KMS-11 (cell line): ENCODE measurements around the gene EFHC1.

Experiments
- H2AFZ ChIP-seq: fragments of 200-600 bp; sonication (generic); 2 replicates; pipeline ENCODE4 v1.6.1; 2016; ENCODE audit warnings: antibody characterized with exemption, mixed run types, low read depth
- H3K27ac ChIP-seq: fragments of 200-600 bp; sonication (generic); 2 replicates; pipeline ENCODE4 v1.6.1; 2016; ENCODE audit warnings: mild to moderate bottlenecking, mixed run types
- H3K27me3 ChIP-seq: fragments of 200-600 bp; sonication (generic); 2 replicates; pipeline ENCODE4 v1.6.1; 2017; ENCODE audit warnings: mild to moderate bottlenecking, low read depth, mixed run types, moderate library complexity; ENCODE audit not compliant: insufficient read depth
- H3K36me3 ChIP-seq: fragments of 200-600 bp; sonication (generic); 2 replicates; pipeline ENCODE4 v1.6.1; 2017; ENCODE audit warnings: mild to moderate bottlenecking, mixed run types; ENCODE audit not compliant: insufficient read depth
- H3K4me1 ChIP-seq: fragments of 200-600 bp; sonication (generic); 2 replicates; pipeline ENCODE4 v1.6.1; 2016; ENCODE audit warnings: mild to moderate bottlenecking, low read depth, mixed run types; ENCODE audit not compliant: poor library complexity, severe bottlenecking
- H3K4me2 ChIP-seq: fragments of 200-600 bp; sonication (generic); 2 replicates; pipeline ENCODE4 v1.7.0; 2016; ENCODE audit warnings: mild to moderate bottlenecking, mixed run types
- H3K4me3 ChIP-seq: fragments of 200-600 bp; sonication (generic); IDR thresholded peaks from 2 replicates; pipeline ENCODE4 v1.6.1; 2017; ENCODE audit warnings: low read depth, low read length, mixed read lengths; ENCODE audit not compliant: insufficient read depth
- H3K79me2 ChIP-seq: fragments of 200-600 bp; sonication (generic); 2 replicates; pipeline ENCODE4 v1.6.1; 2016; ENCODE audit warnings: low read depth, mixed run types; ENCODE audit not compliant: insufficient read depth
- H3K9ac ChIP-seq: fragments of 200-600 bp; sonication (generic); 2 replicates; pipeline ENCODE4 v1.6.1; 2016; ENCODE audit warnings: mild to moderate bottlenecking, mixed run types
- H4K20me1 ChIP-seq: fragments of 200-600 bp; sonication (generic); 2 replicates; pipeline ENCODE4 v1.6.1; 2016; ENCODE audit warnings: mild to moderate bottlenecking, mixed run types; ENCODE audit not compliant: insufficient read depth
- CTCF ChIP-seq: fragments of 200-600 bp; sonication (generic); conservative IDR thresholded peaks from 2 replicates; pipeline ENCODE4 v1.6.1; 2017; ENCODE audit warnings: low read depth, mild to moderate bottlenecking, antibody characterized with exemption, low read length, moderate library complexity, mixed read lengths

EFHC1 gene

GRCh38 chr6:52511163-52511562, 91.0 kb downstream of the EFHC1 start:
- Histone ChIP-seq H3K27ac (no peak overlapping the region), H3K4me1 (peaks cover 84% of the 10 kb centered on the region), H4K20me1 (no peaks in the 10 kb centered on the region), H3K4me2 (no peak overlapping the region), H3K4me3 (no peak overlapping the region), H3K9ac (no peak overlapping the region), H2AFZ (no peak overlapping the region), H3K79me2 (peaks cover 21% of the 10 kb centered on the region; the same call in 1 of the 2 replicates), H3K27me3 (no peaks in the 10 kb centered on the region), H3K36me3 (peaks cover 27% of the 10 kb centered on the region)
- no peak for TF ChIP-seq CTCF

- TF ChIP-seq CTCF = no peak
- H2AFZ ChIP-seq = no peak overlapping the region
- no peak overlapping the region for H3K4me2 ChIP-seq
- no peaks in the 10 kb centered on the region for H3K27me3 ChIP-seq
- H4K20me1 ChIP-seq = no peaks in the 10 kb centered on the region
- H3K36me3 ChIP-seq = peaks cover 27% of the 10 kb centered on the region
- no peak overlapping the region for H3K4me3 ChIP-seq
- H3K4me1 ChIP-seq = peaks cover 84% of the 10 kb centered on the region
- H3K27ac ChIP-seq = no peak overlapping the region
- H3K9ac ChIP-seq = no peak overlapping the region
- peaks cover 26% of the 10 kb centered on the region; the same call in 1 of the 2 replicates for H3K79me2 ChIP-seq
Observed at GRCh38 chr6:52511572-52512151, 91.5 kb downstream of the EFHC1 start.

DNA sequence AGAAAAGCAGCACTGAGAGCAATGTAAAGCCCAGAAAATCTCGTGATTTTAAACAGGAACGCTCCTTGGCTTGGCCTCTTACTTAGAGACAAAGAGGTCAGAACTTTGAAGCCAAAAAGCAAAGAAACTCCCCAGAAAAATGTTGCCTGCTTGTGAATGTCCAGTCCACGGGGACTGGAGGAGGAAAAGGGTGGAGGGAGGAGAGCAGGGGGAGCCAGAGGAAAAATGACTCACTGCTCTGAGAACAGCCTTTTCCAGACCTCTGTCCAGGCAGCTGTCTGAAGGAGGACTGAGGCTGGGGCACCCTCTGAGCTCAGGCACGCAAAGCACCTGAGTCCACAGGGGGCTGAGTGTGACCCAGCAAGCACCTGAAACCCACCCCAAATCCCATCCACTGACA, 92.1 kb downstream of the EFHC1 start:
- no peak overlapping the region for H2AFZ ChIP-seq
- H3K9ac ChIP-seq = no peak overlapping the region

DNA sequence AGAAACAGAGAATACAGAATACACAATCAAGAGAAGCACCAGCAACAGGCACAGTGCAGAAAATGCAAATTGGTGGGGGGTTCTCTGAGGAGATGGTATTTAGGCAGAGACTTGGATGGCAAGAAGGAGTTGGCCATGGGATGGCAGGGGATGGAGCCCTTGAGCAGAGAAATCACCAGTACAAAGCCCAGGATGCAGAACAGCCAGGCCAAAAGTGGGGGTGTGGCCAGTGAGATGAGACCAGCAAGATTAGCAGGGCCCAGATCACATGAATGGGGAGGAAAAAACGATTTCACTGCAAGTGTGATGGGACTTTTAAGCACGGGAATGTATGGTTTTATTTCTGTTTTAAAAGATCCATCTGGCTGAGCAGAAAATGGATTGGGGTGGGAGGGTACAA, 93.3 kb downstream of the EFHC1 start:
- peaks cover 32% of the 10 kb centered on the region for H3K36me3 ChIP-seq
- no peak for TF ChIP-seq CTCF
- H3K9ac ChIP-seq = no peak overlapping the region
- H3K4me2 ChIP-seq = no peak overlapping the region
- no peaks in the 10 kb centered on the region for H3K27me3 ChIP-seq
- no peaks in the 10 kb centered on the region for H4K20me1 ChIP-seq
- no peak overlapping the region for H3K4me3 ChIP-seq
- H3K4me1 ChIP-seq = peaks cover 93% of the 10 kb centered on the region
- H3K79me2 ChIP-seq = peaks cover 44% of the 10 kb centered on the region
- no peak overlapping the region for H2AFZ ChIP-seq
- H3K27ac ChIP-seq = no peak overlapping the region

More for the DNA sequence above, 92.1 kb downstream of the EFHC1 start:
- Histone ChIP-seq H3K4me3 (no peak overlapping the region), H3K4me2 (no peak overlapping the region), H4K20me1 (no peaks in the 10 kb centered on the region), H3K27me3 (no peaks in the 10 kb centered on the region), H3K27ac (no peak overlapping the region), H3K79me2 (peaks cover 31% of the 10 kb centered on the region), H3K4me1 (peaks cover 86% of the 10 kb centered on the region), H3K36me3 (peaks cover 32% of the 10 kb centered on the region)
- TF ChIP-seq CTCF = no peak
